IMR-90 (cell line): ENCODE data around the gene DYSF. TPM values are rescaled to one million over a fixed set of nuclear protein-coding genes. Genes with fewer than 3 reads are reported as not detected.

Experiments
- ATAC-seq: fragments of 200-7000 bp; cut with Tn5 transposase; 2 replicates; pipeline ENCODE4 v1.9.1; 2020; ENCODE audit warnings: low read depth, mild to moderate bottlenecking, moderate library complexity
- BruUV-seq: library from RNA; stranded (reverse); fragments of 400-500 nt; replicated peaks from 2 replicates; lab custom pipeline; 2021; lab: Mats Ljungman, UMichigan
- CTCF ChIA-PET: fragments of 300-600 bp; formaldehyde crosslinking; extraction: SDS; loops from one replicate; lab custom pipeline; 2021; ENCODE audit warnings: antibody characterized with exemption; lab: Yijun Ruan, JAX
- POLR2A ChIA-PET: fragments of 300-600 bp; sonication (Branson Sonifier 250); formaldehyde crosslinking; loops from one replicate; lab custom pipeline; 2022; ENCODE audit warnings: antibody characterized with exemption; ENCODE audit not compliant: unreplicated experiment; lab: Charles Lee
- DNase-seq: peaks from one replicate; pipeline ENCODE4 v3.0.0; 2013
- H2AFZ ChIP-seq: replicated peaks from 2 replicates; pipeline ENCODE3; 2013; ENCODE audit warnings: low read length, mild to moderate bottlenecking; ENCODE audit not compliant: poor library complexity
- H2AK5ac ChIP-seq: 2 replicates; pipeline ENCODE4 v1.6.1; 2013; ENCODE audit warnings: low read depth, low read length, inconsistent platforms
- H2AK9ac ChIP-seq: replicated peaks from 2 replicates; pipeline ENCODE3; 2013; ENCODE audit warnings: mild to moderate bottlenecking, low read depth, low read length, moderate library complexity; ENCODE audit not compliant: poor library complexity
- H2BK120ac ChIP-seq: 2 replicates; pipeline ENCODE4 v1.6.1; 2013; ENCODE audit warnings: low read depth, low read length, inconsistent platforms
- H2BK15ac ChIP-seq: 3 replicates; pipeline ENCODE4 v1.6.1; 2013; ENCODE audit warnings: low read depth, low read length, inconsistent platforms
- H2BK20ac ChIP-seq: 2 replicates; pipeline ENCODE4 v1.6.1; 2013; ENCODE audit warnings: low read depth, mild to moderate bottlenecking, inconsistent platforms, low read length, moderate library complexity
- H2BK5ac ChIP-seq: 2 replicates; pipeline ENCODE4 v1.6.1; 2013; ENCODE audit warnings: mild to moderate bottlenecking, low read depth, low read length, inconsistent platforms; ENCODE audit not compliant: poor library complexity, severe bottlenecking
- H3K14ac ChIP-seq: replicated peaks from 2 replicates; pipeline ENCODE4 v1.6.1; 2013; ENCODE audit warnings: low read depth, low read length, inconsistent platforms
- H3K18ac ChIP-seq: 2 replicates; pipeline ENCODE4 v1.6.1; 2013; ENCODE audit warnings: low read depth, low read length, control low read depth
- H3K23ac ChIP-seq: 2 replicates; pipeline ENCODE4 v1.6.1; 2013; ENCODE audit warnings: low read depth, low read length, inconsistent platforms
- H3K27ac ChIP-seq: 2 replicates; pipeline ENCODE4 v1.5.1; 2013; ENCODE audit warnings: mild to moderate bottlenecking, control low read depth, low read length; ENCODE audit not compliant: insufficient read depth
- H3K27me3 ChIP-seq: 2 replicates; pipeline ENCODE4 v1.6.1; 2013; ENCODE audit warnings: low read length; ENCODE audit not compliant: control insufficient read depth, insufficient read depth
- H3K36me3 ChIP-seq: 2 replicates; pipeline ENCODE4 v1.6.1; 2013; ENCODE audit warnings: low read length, mixed read lengths; ENCODE audit not compliant: control insufficient read depth, insufficient read depth
- H3K4ac ChIP-seq: 2 replicates; pipeline ENCODE4 v1.6.1; 2013; ENCODE audit warnings: low read depth, low read length, inconsistent platforms
- H3K4me1 ChIP-seq: 2 replicates; pipeline ENCODE4 v1.6.1; 2013; ENCODE audit warnings: low read length, mixed read lengths; ENCODE audit not compliant: control insufficient read depth, insufficient read depth
- H3K4me2 ChIP-seq: 2 replicates; pipeline ENCODE4 v1.6.1; 2013; ENCODE audit warnings: low read depth, mild to moderate bottlenecking, control low read depth, low read length, moderate library complexity
- H3K4me3 ChIP-seq: 2 replicates; pipeline ENCODE4 v1.5.1; 2013; ENCODE audit warnings: low read depth, mild to moderate bottlenecking, control low read depth, low read length, moderate library complexity; ENCODE audit not compliant: insufficient read depth
- H3K56ac ChIP-seq: 2 replicates; pipeline ENCODE4 v1.6.1; 2013; ENCODE audit warnings: low read length, inconsistent platforms; ENCODE audit not compliant: insufficient read depth; ENCODE audit errors: extremely low read depth
- H3K79me1 ChIP-seq, 2 experiments: 2 replicates each; pipeline ENCODE4 v1.6.1; 2013; ENCODE audit warnings: low read length in 2 of 2, inconsistent platforms in 1 of 2, low read depth in 1 of 2
- H3K9ac ChIP-seq: 2 replicates; pipeline ENCODE4 v1.6.1; 2013; ENCODE audit warnings: low read depth, low read length, control low read depth
- H3K9me1 ChIP-seq: 2 replicates; pipeline ENCODE4 v1.6.1; 2013; ENCODE audit warnings: low read length, inconsistent platforms; ENCODE audit not compliant: insufficient read depth
- H3K9me3 ChIP-seq: 2 replicates; pipeline ENCODE4 v1.6.1; 2013; ENCODE audit warnings: low read length; ENCODE audit not compliant: control insufficient read depth, insufficient read depth
- H4K20me1 ChIP-seq: 2 replicates; pipeline ENCODE4 v1.6.1; 2013; ENCODE audit warnings: low read length, inconsistent platforms; ENCODE audit not compliant: insufficient read depth
- H4K5ac ChIP-seq: 2 replicates; pipeline ENCODE4 v1.6.1; 2013; ENCODE audit warnings: mild to moderate bottlenecking, low read depth, low read length, control low read depth
- H4K8ac ChIP-seq, 2 experiments: 2 replicates each; pipeline ENCODE4 v1.6.1; 2013; ENCODE audit warnings: low read depth in 2 of 2, low read length in 2 of 2, control low read depth in 1 of 2, inconsistent platforms in 1 of 2
- H4K91ac ChIP-seq: 2 replicates; pipeline ENCODE4 v1.6.1; 2013; ENCODE audit warnings: low read depth, low read length, inconsistent platforms; ENCODE audit not compliant: insufficient read depth
- BHLHE40 ChIP-seq: fragments of 150-350 bp; IDR thresholded peaks from 2 replicates; pipeline ENCODE4 v1.6.1; 2016; ENCODE audit warnings: mild to moderate bottlenecking, low read depth, low read length
- CEBPB ChIP-seq: IDR thresholded peaks from 2 replicates; pipeline ENCODE4 v1.6.1; 2012; ENCODE audit warnings: low read depth, low read length, improper control_type of control experiment
- CTCF ChIP-seq: conservative IDR thresholded peaks from 2 replicates; pipeline ENCODE4 v1.5.1; 2012; ENCODE audit warnings: mild to moderate bottlenecking, low read depth, low read length, improper control_type of control experiment
- ELK1 ChIP-seq: fragments of 150-350 bp; IDR thresholded peaks from 2 replicates; pipeline ENCODE4 v1.6.1; 2016; ENCODE audit warnings: low read depth, mild to moderate bottlenecking, low read length, moderate library complexity, borderline replicate concordance
- FOS ChIP-seq: fragments of 150-350 bp; IDR thresholded peaks from 2 replicates; pipeline ENCODE4 v1.6.1; 2016; ENCODE audit warnings: low read depth, low read length
- MAFK ChIP-seq: IDR thresholded peaks from 2 replicates; pipeline ENCODE4 v1.6.1; 2012; ENCODE audit warnings: low read depth, low read length, improper control_type of control experiment
- MXI1 ChIP-seq: IDR thresholded peaks from 2 replicates; pipeline ENCODE4 v1.6.1; 2012; ENCODE audit warnings: low read depth, mild to moderate bottlenecking, low read length, moderate library complexity, borderline replicate concordance
- NFE2L2 ChIP-seq: fragments of 150-350 bp; IDR thresholded peaks from 2 replicates; pipeline ENCODE4 v1.6.1; 2016; ENCODE audit warnings: low read depth, mild to moderate bottlenecking, low read length
- POLR2A ChIP-seq: IDR thresholded peaks from 2 replicates; pipeline ENCODE4 v1.6.1; 2012; ENCODE audit warnings: mild to moderate bottlenecking, low read depth, low read length
- RAD21 ChIP-seq: IDR thresholded peaks from 2 replicates; pipeline ENCODE4 v1.6.1; 2012; ENCODE audit warnings: low read length, improper control_type of control experiment
- RCOR1 ChIP-seq: IDR thresholded peaks from 2 replicates; pipeline ENCODE4 v1.6.1; 2012; ENCODE audit warnings: mild to moderate bottlenecking, low read length, improper control_type of control experiment; ENCODE audit not compliant: insufficient replicate concordance
- RFX5 ChIP-seq: IDR thresholded peaks from 2 replicates; pipeline ENCODE4 v1.8.0; 2012; ENCODE audit warnings: low read depth, mild to moderate bottlenecking, low read length, moderate library complexity
- SMC3 ChIP-seq: fragments of 150-350 bp; IDR thresholded peaks from 2 replicates; pipeline ENCODE4 v1.6.1; 2016; ENCODE audit warnings: low read depth, mild to moderate bottlenecking, antibody characterized with exemption, low read length, moderate library complexity
- WGBS, 2 experiments: methylation state at CpG; one replicate each; pipeline versions ENCODE4 v1.1.5 to v1.1.7; 2013; ENCODE audit warnings: missing lambda C conversion rate in 2 of 2; ENCODE audit not compliant: insufficient read length in 1 of 2; ENCODE audit errors: extremely low coverage in 2 of 2; 5-methylcytosine and 5-hydroxymethylcytosine counted together
- dilution Hi-C: fragments of 300-500 bp; cut with HindIII; formaldehyde crosslinking; loops from one replicate; pipeline ENCODE4 v1.14.3; 2018; ENCODE audit warnings: low sequenced_read_pairs; ENCODE audit not compliant: unreplicated experiment
- in situ Hi-C: fragments of 300-500 bp; cut with MboI; formaldehyde crosslinking; loops from 3 replicates; pipeline ENCODE4 v1.14.3; 2019; ENCODE audit warnings: low sequenced_read_pairs, inconsistent platforms, mixed read lengths
- intact Hi-C: fragments of 100-400 bp; cut with micrococcal nuclease; formaldehyde crosslinking; loops from 2 replicates; pipeline ENCODE4 v1.10.0; 2022
- polyA plus RNA-seq, 3 experiments: library from polyadenylated mRNA; depleted of rRNA; stranded (reverse); fragments of >200 nt; gene quantifications; 2 replicates each; pipeline ENCODE4 v1.2.3, GENCODE V29; 2012; ENCODE audit warnings: low replicate concordance in 1 of 3
- total RNA-seq: library from RNA; depleted of rRNA; stranded (reverse); fragments of >200 nt; gene quantifications from 2 replicates; pipeline ENCODE4 v1.2.3, GENCODE V29; 2012

DYSF gene
- total and polyA plus RNA-seq, 2 of the 4 experiments (the other 2 are of a cell fraction): 0.09 to 0.18 TPM

GRCh38 chr2:71534826-71535225 is 81.5 kb downstream of the DYSF start:
- no peak overlapping the region for H3K4me2 ChIP-seq
- no CpG with 5 or more reads among the region's 4 CpGs for WGBS, 2 experiments
- no peak overlapping the region for H3K9ac ChIP-seq
- no peaks in the 10 kb centered on the region for H3K79me1 ChIP-seq
- no peak overlapping the region for H2BK5ac ChIP-seq
- ATAC-seq (no peak), DNase-seq (no peak)
- H2AK9ac ChIP-seq: no peak overlapping the region
- H4K8ac ChIP-seq: no peak overlapping the region
- no peaks in the 10 kb centered on the region for H3K9me1 ChIP-seq
- no peak for TF ChIP-seq RAD21
- TF ChIP-seq MXI1: no peak
- TF ChIP-seq ELK1: no peak
- TF ChIP-seq POLR2A: no peak
- no peak for TF ChIP-seq RFX5
- no peak for TF ChIP-seq BHLHE40
- TF ChIP-seq SMC3: no peak
- TF ChIP-seq CTCF: no peak
- no peak for TF ChIP-seq FOS
- no peak for TF ChIP-seq RCOR1
- TF ChIP-seq NFE2L2: no peak
- TF ChIP-seq MAFK: no peak
- TF ChIP-seq CEBPB: no peak
- H4K5ac ChIP-seq: no peak overlapping the region
- no TSS peak for BruUV-seq
- in situ Hi-C loops: loop anchor here (25.0 kb wide), 3 partner anchors 1052 to 1352 kb away; partner anchors contain the start of gene SPR
- POLR2A ChIA-PET: no interaction called here
- H2AFZ ChIP-seq: no peak overlapping the region
- no peak overlapping the region for H3K14ac ChIP-seq
- H2BK20ac ChIP-seq: no peak overlapping the region
- no peak overlapping the region for H2BK120ac ChIP-seq
- H3K27me3 ChIP-seq: peaks cover 19% of the 10 kb centered on the region
- H3K27ac ChIP-seq: no peak overlapping the region
- no peak overlapping the region for H3K56ac ChIP-seq
- H3K9me3 ChIP-seq: no peaks in the 10 kb centered on the region
- no peak overlapping the region for H3K4ac ChIP-seq
- H2BK15ac ChIP-seq: no peak overlapping the region
- dilution Hi-C loops: no loop called here
- H3K4me1 ChIP-seq: no peaks in the 10 kb centered on the region
- no peak overlapping the region for H3K4me3 ChIP-seq
- H4K20me1 ChIP-seq: no peaks in the 10 kb centered on the region
- H3K36me3 ChIP-seq: no peaks in the 10 kb centered on the region
- intact Hi-C loops: no loop called here
- no peak overlapping the region for H2AK5ac ChIP-seq
- CTCF ChIA-PET: interaction anchor here (0.5 kb wide), 1 partner anchor 914 kb away, joined by 3 read pairs; no protein-coding TSS in a partner anchor
- H3K23ac ChIP-seq: no peak overlapping the region
- H3K18ac ChIP-seq: no peak overlapping the region
- no peak overlapping the region for H4K91ac ChIP-seq
